ENCODE results near the gene ARFGAP2. TPM values are rescaled to one million over a fixed set of nuclear protein-coding genes. Genes with fewer than 3 reads are reported as not detected.
"Not testable (repeated sequence)": the region's sequence is repeated elsewhere in the genome, so short reads cannot be mapped to it uniquely, and the experiment has no call there.

The ARFGAP2 gene
- total RNA-seq, 4 donors from 2014 or later = 95.3 to 171 (median 119) TPM

DNA sequence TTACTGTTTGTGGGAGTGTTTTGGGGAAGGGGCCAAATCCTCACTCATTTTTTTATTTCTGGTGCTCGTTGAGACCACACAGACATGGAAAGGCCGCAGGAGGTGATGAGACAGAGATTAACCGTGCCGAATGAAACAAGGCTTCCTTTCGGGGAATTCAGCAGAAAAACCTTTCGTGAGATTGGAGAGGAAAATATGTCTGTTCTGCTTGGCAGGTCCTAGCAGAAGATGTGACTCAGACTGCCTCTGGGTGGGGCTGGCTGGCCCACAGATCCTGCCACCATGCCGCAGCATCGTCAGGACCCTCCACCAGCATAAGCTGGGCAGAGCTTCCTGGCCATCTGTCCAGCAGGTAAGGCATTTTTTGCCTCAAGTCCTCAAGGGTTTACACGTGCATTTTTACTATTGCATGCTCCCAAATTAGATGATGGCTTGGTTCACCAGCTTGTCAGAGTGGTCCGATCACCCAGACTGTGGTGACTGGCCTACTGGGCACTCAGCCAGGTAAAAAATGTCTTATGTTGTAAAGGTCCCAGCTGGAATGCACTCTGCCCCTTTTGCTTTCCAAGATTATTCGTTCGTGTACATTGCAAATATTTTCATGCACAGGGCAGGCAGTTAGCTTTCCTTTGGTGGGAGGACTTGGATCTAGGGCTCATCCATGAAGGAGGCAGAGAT, 39.6 kb upstream of the ARFGAP2 start:
- Histone ChIP-seq H3K9me3 (no peaks in the 10 kb centered on the region), H3K36me3 (peaks cover 0 to 42% (median 4%) of the 10 kb centered on the region in 3 donors), H3K4me1 (peaks cover 21 to 82% (median 37%) of the 10 kb centered on the region in 3 donors), H3K27me3 (no peaks in the 10 kb centered on the region), H3K27ac (peak overlapping the region; percentile 93 to 99 (median 95)), H3K4me3 (peak overlapping the region; percentile 60 to 77 (median 75))
- DNase-seq = no peak
- WGBS, 2 donors = 4 to 10% methylated on average over 5 to 11 of the region's 12 CpGs
- TF ChIP-seq, protein P1, sequence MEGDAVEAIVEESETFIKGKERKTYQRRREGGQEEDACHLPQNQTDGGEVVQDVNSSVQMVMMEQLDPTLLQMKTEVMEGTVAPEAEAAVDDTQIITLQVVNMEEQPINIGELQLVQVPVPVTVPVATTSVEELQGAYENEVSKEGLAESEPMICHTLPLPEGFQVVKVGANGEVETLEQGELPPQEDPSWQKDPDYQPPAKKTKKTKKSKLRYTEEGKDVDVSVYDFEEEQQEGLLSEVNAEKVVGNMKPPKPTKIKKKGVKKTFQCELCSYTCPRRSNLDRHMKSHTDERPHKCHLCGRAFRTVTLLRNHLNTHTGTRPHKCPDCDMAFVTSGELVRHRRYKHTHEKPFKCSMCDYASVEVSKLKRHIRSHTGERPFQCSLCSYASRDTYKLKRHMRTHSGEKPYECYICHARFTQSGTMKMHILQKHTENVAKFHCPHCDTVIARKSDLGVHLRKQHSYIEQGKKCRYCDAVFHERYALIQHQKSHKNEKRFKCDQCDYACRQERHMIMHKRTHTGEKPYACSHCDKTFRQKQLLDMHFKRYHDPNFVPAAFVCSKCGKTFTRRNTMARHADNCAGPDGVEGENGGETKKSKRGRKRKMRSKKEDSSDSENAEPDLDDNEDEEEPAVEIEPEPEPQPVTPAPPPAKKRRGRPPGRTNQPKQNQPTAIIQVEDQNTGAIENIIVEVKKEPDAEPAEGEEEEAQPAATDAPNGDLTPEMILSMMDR (IDR thresholded peaks at IDR 0.05) = no peak
- no peak for TF ChIP-seq POLR2A (IDR thresholded peaks at IDR 0.05)
- intact Hi-C loops (cut with DNase I) = loop anchor here (5.0 kb wide), 1 partner anchor 34 kb away; no protein-coding TSS in a partner anchor

DNA sequence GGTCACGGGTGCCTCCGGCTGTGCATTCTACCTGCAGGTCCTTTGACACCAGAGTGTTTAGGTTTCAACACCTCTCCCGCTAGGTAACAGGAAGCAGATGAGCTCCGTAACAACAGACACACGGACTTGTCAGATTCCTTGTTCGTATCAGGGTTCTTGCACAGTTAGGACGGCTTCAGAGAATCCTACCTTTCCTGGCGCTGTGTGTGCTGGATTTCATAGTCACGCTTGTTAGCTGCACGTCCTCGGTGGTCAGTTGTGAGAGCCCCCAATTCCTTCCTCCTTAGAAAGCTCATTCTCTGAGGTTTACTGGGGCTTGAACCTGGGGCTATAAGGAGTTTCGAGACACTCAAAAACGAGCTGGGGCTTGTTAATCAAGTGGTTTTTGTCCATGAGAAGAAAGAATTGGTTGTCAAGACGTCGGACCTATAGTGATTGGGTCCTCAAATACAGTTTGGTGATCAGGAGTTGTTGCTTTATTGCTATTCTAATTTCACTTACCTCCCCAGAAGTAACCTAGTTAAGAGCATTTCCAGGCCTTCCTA, 38.8 kb upstream of the ARFGAP2 start:
- no peaks in the 10 kb centered on the region for H3K9me3 ChIP-seq
- peak overlapping the region; percentile 93 to 99 (median 95) for H3K27ac ChIP-seq
- WGBS, 2 donors = 2 to 3% methylated on average over 13 to 15 of the region's 15 CpGs
- H3K27me3 ChIP-seq = no peaks in the 10 kb centered on the region
- H3K4me1 ChIP-seq = peaks cover 21 to 78% (median 33%) of the 10 kb centered on the region in 3 donors
- DNase-seq = no peak
- peaks cover 0 to 34% (median 0%) of the 10 kb centered on the region in 3 donors for H3K36me3 ChIP-seq
- TF ChIP-seq POLR2A (IDR thresholded peaks at IDR 0.05) = no peak
- TF ChIP-seq, protein P1 (IDR thresholded peaks at IDR 0.05) = no peak
- peak overlapping the region; percentile 60 to 77 (median 75) for H3K4me3 ChIP-seq
- intact Hi-C loops (cut with DNase I) = loop anchor here (5.0 kb wide), 1 partner anchor 33 kb away; no protein-coding TSS in a partner anchor

DNA sequence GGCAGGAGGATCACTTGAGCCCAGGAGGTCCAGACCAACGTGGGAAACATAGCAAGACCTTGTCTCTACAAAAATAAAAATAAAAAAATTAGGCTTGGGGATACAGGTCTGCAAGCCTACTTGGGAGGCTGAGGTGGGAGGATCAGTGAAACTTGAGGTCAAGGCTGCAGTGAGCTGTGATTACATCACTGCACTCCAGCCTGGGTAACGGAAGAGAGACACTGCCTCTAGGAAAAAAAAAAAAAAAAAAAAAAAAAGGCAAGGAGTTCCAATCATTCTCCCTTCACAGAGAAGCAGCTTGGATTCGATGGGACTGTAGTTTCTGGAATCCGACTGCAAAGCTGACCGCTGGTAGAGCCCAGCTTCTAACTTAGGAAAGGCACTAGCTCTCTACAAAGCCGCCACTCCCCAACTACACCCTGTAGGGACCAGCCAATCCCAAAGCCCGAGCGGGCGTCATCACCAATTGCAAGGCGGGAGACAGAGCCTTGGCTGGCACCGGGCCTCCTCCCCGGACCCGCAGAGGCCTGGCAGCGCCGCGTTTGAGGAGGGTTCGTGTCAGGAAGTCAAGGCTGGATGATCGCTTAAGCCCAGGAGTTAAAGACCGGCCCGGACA, 37.4 kb upstream of the ARFGAP2 start:
- peaks cover 21 to 65% (median 23%) of the 10 kb centered on the region in 3 donors for H3K4me1 ChIP-seq
- WGBS, 2 donors = 6 to 12% methylated on average over 6 to 13 of the region's 20 CpGs
- TF ChIP-seq, protein P1 (IDR thresholded peaks at IDR 0.05) = no peak
- peak in 2 of 4 donors; percentile 56 to 78 for TF ChIP-seq POLR2A (IDR thresholded peaks at IDR 0.05)
- intact Hi-C loops (cut with DNase I) = no loop called here
- DNase-seq = peak; percentile 53
- H3K27ac ChIP-seq = peak overlapping the region; percentile 93 to 99 (median 95)
- no peaks in the 10 kb centered on the region for H3K27me3 ChIP-seq
- H3K4me3 ChIP-seq = peak overlapping the region; percentile 60 to 77 (median 75)
- H3K36me3 ChIP-seq = peaks cover 0 to 20% (median 0%) of the 10 kb centered on the region in 3 donors
- H3K9me3 ChIP-seq = no peaks in the 10 kb centered on the region

DNA sequence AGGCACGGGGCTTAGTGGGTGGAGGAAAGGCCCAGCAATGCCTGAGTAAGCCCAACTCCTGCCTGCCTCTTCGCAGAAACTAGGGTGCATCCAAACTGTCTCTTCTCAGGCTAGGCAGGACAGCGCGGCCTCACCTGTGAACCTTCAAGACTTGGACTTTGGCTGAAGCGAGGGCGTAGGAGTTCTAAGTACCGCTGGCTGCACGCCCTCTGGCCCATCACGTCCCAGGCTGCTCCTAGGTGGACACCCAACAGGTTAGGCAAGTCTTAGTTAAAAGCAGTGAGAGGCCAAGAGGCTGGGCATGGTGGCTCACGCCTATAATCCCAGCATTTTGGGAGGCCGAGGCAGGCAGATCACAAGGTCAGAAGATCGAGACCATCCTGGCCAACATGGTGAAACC, 36.3 kb upstream of the ARFGAP2 start:
- Histone ChIP-seq H3K9me3 (no peaks in the 10 kb centered on the region), H3K27me3 (no peaks in the 10 kb centered on the region), H3K4me3 (no peak overlapping the region), H3K27ac (peak overlapping the region; percentile 26 to 99 (median 95)), H3K36me3 (peaks cover 0 to 11% (median 0%) of the 10 kb centered on the region in 3 donors), H3K4me1 (peaks cover 19 to 53% (median 23%) of the 10 kb centered on the region in 3 donors)
- 50 to 79% methylated on average over 9 to 10 of the region's 12 CpGs for WGBS, 2 donors
- DNase-seq = no peak
- intact Hi-C loops (cut with DNase I) = no loop called here
- TF ChIP-seq, protein P1 (IDR thresholded peaks at IDR 0.05) = no peak
- TF ChIP-seq POLR2A (IDR thresholded peaks at IDR 0.05) = no peak

DNA sequence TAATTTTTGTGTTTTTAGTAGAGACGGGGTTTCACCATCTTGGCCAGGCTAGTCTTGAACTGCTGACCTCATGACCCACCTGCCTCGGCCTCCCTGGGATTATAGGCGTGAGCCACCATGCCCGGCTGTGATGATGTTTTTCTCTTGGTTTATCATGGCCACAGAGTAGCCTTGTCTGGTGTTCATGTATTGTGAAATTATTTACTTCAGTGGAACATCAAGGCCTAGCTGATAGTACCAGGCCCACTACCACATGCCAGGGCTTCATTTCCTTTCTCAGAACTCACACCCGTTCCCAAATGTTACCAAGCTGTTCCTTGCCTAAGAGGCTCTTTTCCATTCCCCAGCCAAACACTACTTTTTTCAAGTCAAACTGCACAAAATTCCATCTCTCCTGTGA, 31.9 kb upstream of the ARFGAP2 start:
- DNase-seq = no peak
- Histone ChIP-seq H3K4me3 (no peak overlapping the region), H3K36me3 (no peaks in the 10 kb centered on the region), H3K27ac (no peak overlapping the region), H3K4me1 (peaks cover 5 to 30% (median 7%) of the 10 kb centered on the region in 3 donors), H3K27me3 (no peaks in the 10 kb centered on the region), H3K9me3 (no peaks in the 10 kb centered on the region)
- intact Hi-C loops (cut with DNase I) = no loop called here
- TF ChIP-seq POLR2A (IDR thresholded peaks at IDR 0.05) = no peak
- TF ChIP-seq, protein P1 (IDR thresholded peaks at IDR 0.05) = no peak
- 93 to 94% methylated on average over 4 to 5 of the region's 5 CpGs for WGBS, 2 donors

DNA sequence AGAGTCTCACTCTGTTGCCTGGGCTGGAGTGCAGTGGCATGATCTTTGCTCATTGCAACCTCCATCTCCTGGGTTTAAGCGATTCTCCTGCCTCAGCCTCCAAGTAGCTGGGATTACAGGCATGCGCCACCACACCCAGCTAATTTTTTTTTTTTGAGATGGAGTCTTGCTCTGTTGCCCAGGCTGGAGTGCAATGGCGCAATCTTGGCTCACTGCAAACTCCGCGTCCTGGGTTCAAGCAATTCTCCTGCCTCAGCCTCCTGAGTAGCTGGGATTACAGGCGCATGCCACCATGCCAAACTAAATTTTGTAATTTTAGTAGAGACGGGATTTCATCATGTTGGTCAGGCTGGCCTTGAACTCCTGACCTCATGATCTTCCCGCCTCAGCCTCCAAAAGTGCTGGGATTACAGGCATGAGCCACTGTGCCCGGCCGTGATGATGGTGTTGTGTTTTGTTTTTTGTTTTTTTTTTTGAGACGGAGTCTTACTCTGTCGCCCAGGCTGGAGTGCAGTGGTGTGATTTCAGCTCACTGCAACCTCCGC, 31.4 kb upstream of the ARFGAP2 start:
- DNase-seq; H3K27ac ChIP-seq; intact Hi-C loops (cut with DNase I); H3K9me3 ChIP-seq; H3K4me3 ChIP-seq; H3K36me3 ChIP-seq; H3K27me3 ChIP-seq: not testable (repeated sequence)
- 91 to 93% methylated on average over 12 to 13 of the region's 13 CpGs for WGBS, 2 donors
- peaks cover 4 to 24% (median 5%) of the 10 kb centered on the region in 3 donors for H3K4me1 ChIP-seq

Measured in esophagus squamous epithelium (tissue), 5 donors.